Measurements from ENCODE around the gene DCTN3. TPM values are rescaled to one million over a fixed set of nuclear protein-coding genes. Genes with fewer than 3 reads are reported as not detected.

DCTN3 gene
- total RNA-seq, 3 donors from 2014 or later (not counting 1 experiment from before 2014, with no cell fraction given), result 135 to 171 (median 147) TPM

DNA sequence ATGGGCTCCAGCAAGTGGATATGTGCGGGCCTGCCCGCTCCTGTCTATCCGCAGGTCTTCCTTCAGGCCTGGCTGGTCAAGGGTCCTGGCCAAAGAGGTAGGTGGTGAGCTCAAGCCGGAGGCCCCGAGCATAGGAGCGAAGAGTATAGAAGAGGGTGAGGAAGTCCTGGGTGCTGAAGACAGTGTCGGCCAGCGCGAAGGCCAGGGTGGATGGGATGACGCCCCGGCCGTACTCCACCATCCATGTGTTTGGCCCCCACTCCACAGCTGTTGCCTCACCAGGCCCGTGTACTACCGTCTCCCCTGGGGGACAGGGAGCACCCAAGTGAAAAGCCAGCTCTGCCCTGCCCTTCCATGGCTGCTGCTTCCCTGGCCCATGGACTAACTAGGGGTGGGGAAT lies 15.3 kb upstream of the DCTN3 start:
- H3K27ac Mint-ChIP-seq, result no peak overlapping the region
- intact Hi-C loops (cut with micrococcal nuclease), result loop anchor here (5.0 kb wide), 1 partner anchor 33 kb away; no protein-coding TSS in a partner anchor

DNA sequence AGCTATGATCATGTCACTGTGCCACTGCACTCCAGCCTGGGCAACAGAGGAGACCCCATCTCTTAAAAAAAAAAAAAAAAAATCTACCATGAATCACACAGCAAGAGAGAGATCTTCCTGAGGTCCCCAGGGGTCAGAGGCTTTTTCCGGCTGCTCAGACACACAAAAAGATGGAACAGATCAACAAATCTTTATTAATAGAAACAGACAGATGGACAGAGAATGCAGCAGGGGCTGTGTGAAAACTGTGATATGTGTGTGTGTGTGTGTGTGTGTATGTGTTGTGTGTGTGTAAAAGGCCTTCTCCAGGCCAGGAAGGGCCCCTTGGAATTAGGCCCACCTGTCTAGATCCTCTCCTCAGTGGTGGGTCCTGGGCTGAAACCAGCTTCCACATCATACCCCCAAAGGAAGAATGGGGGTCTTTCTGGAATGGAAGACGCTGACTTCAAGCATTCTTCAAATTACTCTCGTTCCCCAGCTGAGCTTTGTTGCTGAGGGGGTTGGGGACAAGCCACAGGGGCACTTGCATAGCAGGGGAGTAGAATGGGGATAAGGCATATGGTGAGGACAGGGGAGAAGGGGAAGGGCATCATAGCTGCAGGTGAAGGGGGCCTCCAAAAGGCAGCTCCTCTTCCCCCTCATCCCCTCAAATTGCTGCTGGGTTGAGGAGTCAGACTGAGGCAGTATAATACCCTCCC lies 14.4 kb upstream of the DCTN3 start:
- Mint-ChIP-seq H3K27me3 (ENCODE audit: low read depth in 2 of 2) (peaks cover 11 to 12% of the 10 kb centered on the region in 2 donors), H3K9me3 (no peaks in the 10 kb centered on the region), H3K36me3 (no peaks in the 10 kb centered on the region), H3K4me3 (no peak overlapping the region), H3K4me1 (peaks cover 17 to 39% of the 10 kb centered on the region in 2 donors), H3K27ac (no peak overlapping the region)
- Histone ChIP-seq H3K4me3 (ENCODE audit: low read length) (no peak overlapping the region), H3K36me3 (ENCODE audit: control insufficient read depth, insufficient read depth, low read length) (peaks cover 5% of the 10 kb centered on the region), H3K27me3 (ENCODE audit: control insufficient read depth, insufficient read depth, low read length) (peaks cover 5% of the 10 kb centered on the region), H3K27ac (ENCODE audit: low read length) (no peak overlapping the region), H3K4me1 (ENCODE audit: control insufficient read depth, insufficient read depth, low read length) (peaks cover 30% of the 10 kb centered on the region), H3K9me3 (ENCODE audit: control insufficient read depth, insufficient read depth, low read length) (no peaks in the 10 kb centered on the region)
- no peak for TF ChIP-seq CTCF (IDR thresholded peaks at IDR 0.05)
- DNase-seq (no peak), ATAC-seq (no peak)
- 94% methylated on average over 3 of the region's 3 CpGs for WGBS (ENCODE audit: insufficient coverage)
- intact Hi-C loops (cut with micrococcal nuclease), result loop anchor here (1.0 to 5.0 kb wide), 5 partner anchors 14 to 197 kb away; partner anchors contain the start of gene DCTN3

More for the DNA sequence above, 15.3 kb upstream of the DCTN3 start:
- H3K27me3 ChIP-seq (ENCODE audit: control insufficient read depth, insufficient read depth, low read length), result no peaks in the 10 kb centered on the region
- no peak for TF ChIP-seq CTCF (IDR thresholded peaks at IDR 0.05)
- ATAC-seq (no peak), DNase-seq (no peak)
- H3K4me1 Mint-ChIP-seq, result peaks cover 17 to 38% of the 10 kb centered on the region in 2 donors
- H3K4me3 ChIP-seq (ENCODE audit: low read length), result no peak overlapping the region
- H3K9me3 Mint-ChIP-seq, result no peaks in the 10 kb centered on the region
- peaks cover 30% of the 10 kb centered on the region for H3K4me1 ChIP-seq (ENCODE audit: control insufficient read depth, insufficient read depth, low read length)
- WGBS (ENCODE audit: insufficient coverage), result 94% methylated on average over 14 of the region's 14 CpGs
- H3K27me3 Mint-ChIP-seq (ENCODE audit: low read depth in 2 of 2), result peaks cover 3 to 4% of the 10 kb centered on the region in 2 donors
- H3K36me3 Mint-ChIP-seq, result no peaks in the 10 kb centered on the region
- no peak overlapping the region for H3K4me3 Mint-ChIP-seq
- no peaks in the 10 kb centered on the region for H3K9me3 ChIP-seq (ENCODE audit: control insufficient read depth, insufficient read depth, low read length)
- H3K36me3 ChIP-seq (ENCODE audit: control insufficient read depth, insufficient read depth, low read length), result peaks cover 5% of the 10 kb centered on the region
- H3K27ac ChIP-seq (ENCODE audit: low read length), result no peak overlapping the region

DNA sequence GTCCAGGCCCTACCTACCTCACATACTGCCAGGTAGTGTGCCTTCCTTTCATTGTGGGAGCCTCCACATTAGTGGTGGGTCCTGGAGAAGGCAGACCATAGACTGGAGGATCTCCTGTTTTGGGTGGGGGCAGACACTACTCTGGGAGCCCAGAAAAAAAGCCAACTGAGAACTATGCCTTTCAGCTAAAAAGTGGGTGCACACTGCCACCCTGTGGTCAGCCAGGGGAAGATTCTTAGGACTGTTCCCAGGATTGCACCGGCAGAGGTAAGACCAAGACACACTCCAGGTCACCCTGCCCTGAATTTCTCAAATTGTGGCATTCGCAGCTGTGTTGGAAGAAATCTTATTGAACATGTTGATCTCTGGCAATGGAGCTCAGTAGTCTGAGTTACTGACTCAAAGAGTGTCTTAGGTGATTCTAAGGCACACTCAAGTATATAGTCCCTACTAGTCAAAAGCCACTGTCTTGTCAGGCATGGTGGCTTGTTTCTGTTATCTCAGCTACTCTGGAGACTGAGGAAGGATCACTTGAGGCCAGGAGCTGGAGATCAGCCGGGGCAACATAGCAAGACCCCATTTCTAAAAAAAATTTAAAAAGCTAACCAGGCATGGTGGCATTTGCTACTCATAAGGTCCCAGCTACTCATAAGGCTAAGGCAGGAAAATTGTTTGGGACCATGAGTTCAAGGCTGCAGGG lies 13.7 kb upstream of the DCTN3 start:
- DNase-seq, result peak; percentile 71 to 87
- Mint-ChIP-seq H3K4me1 (peaks cover 22 to 46% of the 10 kb centered on the region in 2 donors), H3K4me3 (peak overlapping the region; percentile 35)

More for the DNA sequence above, 13.7 kb upstream of the DCTN3 start:
- peaks cover 34% of the 10 kb centered on the region for H3K4me1 ChIP-seq (ENCODE audit: control insufficient read depth, insufficient read depth, low read length)
- Mint-ChIP-seq H3K27ac (no peak overlapping the region), H3K36me3 (no peaks in the 10 kb centered on the region), H3K27me3 (ENCODE audit: low read depth in 2 of 2) (peaks cover 18 to 19% of the 10 kb centered on the region in 2 donors), H3K9me3 (no peaks in the 10 kb centered on the region)
- H3K9me3 ChIP-seq (ENCODE audit: control insufficient read depth, insufficient read depth, low read length), result no peaks in the 10 kb centered on the region
- peak; percentile 87 for TF ChIP-seq CTCF (IDR thresholded peaks at IDR 0.05)
- WGBS (ENCODE audit: insufficient coverage), result 31% methylated on average over 3 of the region's 3 CpGs
- H3K27me3 ChIP-seq (ENCODE audit: control insufficient read depth, insufficient read depth, low read length), result peaks cover 11% of the 10 kb centered on the region
- no peak overlapping the region for H3K4me3 ChIP-seq (ENCODE audit: low read length)
- intact Hi-C loops (cut with micrococcal nuclease), result loop anchor here (1.0 kb wide), 4 partner anchors 14 to 197 kb away; partner anchors contain the start of gene DCTN3
- peak; percentile 27 to 48 (median 28) for ATAC-seq
- peaks cover 5% of the 10 kb centered on the region for H3K36me3 ChIP-seq (ENCODE audit: control insufficient read depth, insufficient read depth, low read length)
- no peak overlapping the region for H3K27ac ChIP-seq (ENCODE audit: low read length)

Measured in natural killer cell (primary cell).